HG03060 (cell line): ENCODE data around the gene ALOX12.
"Not testable (repeated sequence)": the region's sequence is repeated elsewhere in the genome, so short reads cannot be mapped to it uniquely, and the experiment has no call there.

ENCODE experiments used
- ATAC-seq: cut with Tn5 transposase; IDR thresholded peaks from one replicate; pipeline ENCODE4 v1.9.1; 2021; ENCODE audit warnings: low read depth, moderate number of reproducible peaks; ENCODE audit not compliant: unreplicated experiment

The ALOX12 gene

GRCh38 chr17:7042501-7043181 is 46.8 kb downstream of the ALOX12 start:
- ATAC-seq: no peak

DNA sequence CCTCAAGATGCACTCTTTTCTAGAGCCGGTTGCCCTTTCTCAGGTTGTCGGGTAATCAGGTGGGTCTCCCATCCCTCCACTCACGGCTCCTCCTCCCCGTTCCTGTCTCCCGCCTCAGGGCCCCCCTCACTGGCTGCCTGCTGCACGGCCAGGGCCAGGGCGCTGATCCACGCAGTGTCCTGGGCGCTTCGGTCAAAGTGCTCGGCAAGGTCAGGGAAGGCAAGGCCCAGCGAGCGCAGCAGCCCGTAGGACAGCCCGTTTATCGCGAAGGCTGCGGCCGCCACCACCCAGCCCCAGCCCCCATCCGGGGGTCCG is 47.3 kb downstream of the ALOX12 start:
- ATAC-seq: no peak

- ATAC-seq: no peak
Measured at GRCh38 chr17:7043497-7044198, 47.8 kb downstream of the ALOX12 start, which contains the start of gene SLC16A11. Gene SLC16A11 (minus strand): TSS chr17:7044092. CDS start chr17:7043513, 579 bp downstream.

- ATAC-seq: no peak
Measured at GRCh38 chr17:7045492-7046126, 49.8 kb downstream of the ALOX12 start.

- no peak for ATAC-seq
Measured at GRCh38 chr17:7046127-7046724, 50.4 kb downstream of the ALOX12 start.

DNA sequence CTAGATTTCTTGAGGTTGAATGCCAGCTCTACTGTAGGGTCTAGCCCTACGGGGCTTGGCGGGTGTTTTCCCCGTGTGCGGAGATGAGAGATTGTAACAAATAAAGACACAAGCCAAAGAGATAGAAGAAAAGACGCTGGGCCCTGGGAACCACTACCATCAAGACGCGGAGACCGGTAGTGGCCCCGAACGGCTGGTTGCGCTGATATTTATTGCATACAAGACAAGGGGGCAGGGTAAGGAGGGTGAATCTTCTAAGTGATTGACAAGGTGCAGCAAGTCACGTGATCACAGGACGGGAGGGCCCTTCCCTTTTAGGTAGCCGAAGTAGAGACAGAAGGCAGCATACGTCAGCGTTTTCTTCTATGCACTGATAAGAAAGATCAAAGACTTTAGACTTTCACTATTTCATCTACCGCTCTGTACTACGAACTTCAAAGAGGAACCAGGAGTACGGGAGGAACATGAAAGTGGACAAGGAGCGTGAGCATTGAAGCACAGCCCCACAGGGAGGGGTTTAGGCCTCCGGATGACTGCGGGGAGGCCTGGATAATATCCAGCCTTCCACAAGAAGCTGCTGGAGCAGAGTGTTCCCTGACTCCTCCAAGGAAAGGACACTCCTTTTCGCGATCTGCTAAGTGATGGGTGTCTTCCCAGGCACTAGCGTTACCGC is 51.0 kb downstream of the ALOX12 start:
- not testable (repeated sequence) for ATAC-seq

DNA sequence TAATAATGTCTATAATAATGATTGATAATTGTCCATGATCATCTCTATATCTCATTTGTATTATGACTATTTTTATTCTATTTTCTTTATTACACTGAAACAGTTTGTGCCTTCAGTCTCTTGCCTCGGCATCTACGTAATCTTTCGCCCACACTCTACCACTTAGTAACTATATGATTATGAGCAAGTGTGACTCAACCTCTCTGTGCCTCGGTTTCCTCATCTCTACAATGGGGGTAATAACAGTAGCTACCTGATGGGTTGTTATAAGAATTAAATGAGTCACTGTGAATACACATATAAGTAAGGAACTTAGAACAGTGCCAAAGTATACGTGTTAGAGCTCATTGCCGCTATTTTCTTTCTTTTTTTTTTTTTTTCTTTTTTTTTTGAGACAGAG is 51.7 kb downstream of the ALOX12 start:
- no peak for ATAC-seq

DNA sequence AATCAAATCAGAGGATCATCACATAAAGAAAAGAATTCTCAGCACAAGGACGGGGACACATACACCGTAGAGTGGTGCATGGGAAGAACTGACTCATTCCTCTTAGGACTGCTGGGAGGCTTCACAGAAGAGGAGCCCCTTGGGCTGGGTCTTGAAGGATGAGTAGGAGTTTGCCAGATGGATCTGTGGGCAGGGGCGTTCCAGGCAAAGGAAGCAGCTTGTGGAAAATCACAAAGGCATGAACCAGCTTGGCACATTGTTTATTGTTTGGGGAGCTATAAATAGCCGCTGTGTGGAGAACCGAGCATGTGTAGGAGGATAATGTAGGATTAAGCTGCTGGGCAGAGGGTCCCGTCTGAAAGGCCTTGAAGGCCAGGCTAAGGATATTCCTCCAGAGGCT is 53.1 kb downstream of the ALOX12 start:
- no peak for ATAC-seq

GRCh38 chr17:7050583-7050982 is 54.7 kb downstream of the ALOX12 start:
- not testable (repeated sequence) for ATAC-seq

DNA sequence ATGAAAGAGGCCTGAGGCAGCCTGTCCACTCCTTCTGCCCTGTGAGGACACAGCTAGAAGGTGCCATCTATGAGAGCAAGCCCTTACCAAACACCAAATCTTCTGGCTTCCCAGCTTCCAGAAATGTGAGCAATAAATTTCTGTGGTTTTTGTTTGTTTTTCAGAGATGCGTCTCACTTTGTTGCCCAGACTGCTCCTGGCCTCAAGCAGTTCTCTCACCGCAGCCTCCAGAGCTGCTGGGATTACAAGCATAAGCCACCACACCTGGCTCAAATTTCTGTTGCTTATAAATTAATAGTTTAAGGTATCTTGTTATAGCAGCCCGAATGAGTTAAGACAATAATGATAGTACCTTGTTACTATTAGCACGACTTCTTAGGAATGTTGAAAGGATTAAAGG is 60.5 kb downstream of the ALOX12 start:
- no peak for ATAC-seq

- ATAC-seq: no peak
Measured at GRCh38 chr17:7058831-7059447, 63.1 kb downstream of the ALOX12 start.
